HEK293 (cell line): ENCODE data around the gene TRIM3.

Experiments used
- RBAK ChIP-seq: fragments of 450-650 bp; formaldehyde crosslinking; IDR thresholded peaks from 2 replicates; pipeline ENCODE4 v1.5.1; 2016; ENCODE audit warnings: missing biosample characterization, missing genetic modification characterization
- TCF7L2 ChIP-seq: IDR thresholded peaks from 2 replicates; pipeline ENCODE4 v1.6.1; 2011; ENCODE audit warnings: low read depth, mild to moderate bottlenecking, inconsistent platforms, low read length, moderate library complexity, borderline replicate concordance
- ZNF530 ChIP-seq: fragments of 450-650 bp; formaldehyde crosslinking; IDR thresholded peaks from 2 replicates; pipeline ENCODE4 v1.5.1; 2016; ENCODE audit warnings: low read depth, missing biosample characterization, missing genetic modification characterization
- ZNF629 ChIP-seq: fragments of 450-650 bp; formaldehyde crosslinking; IDR thresholded peaks from 2 replicates; pipeline ENCODE4 v1.5.1; 2017; ENCODE audit warnings: missing biosample characterization, missing genetic modification characterization

DNA sequence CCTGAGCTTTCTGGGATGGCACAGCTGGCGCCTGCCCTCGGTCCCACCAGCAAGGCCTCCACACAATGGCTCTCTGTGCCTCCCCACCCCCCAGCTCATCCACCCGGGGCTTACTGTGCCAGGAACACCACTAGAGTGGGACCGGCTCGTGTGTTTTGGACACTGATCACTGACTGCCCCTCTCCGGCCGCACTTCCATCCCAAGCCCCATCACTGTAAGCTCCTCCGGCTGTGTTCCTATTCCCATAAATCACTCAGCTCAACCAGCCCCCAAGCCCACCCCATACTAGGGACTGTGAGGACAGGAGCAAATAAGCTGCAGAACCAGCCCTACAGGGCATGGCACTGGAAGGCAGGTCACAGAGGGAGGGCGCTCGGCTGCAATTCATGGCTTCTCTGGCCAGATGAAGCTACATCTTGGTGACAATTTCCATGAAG, 62.1 kb downstream of the TRIM3 start:
- TF ChIP-seq TCF7L2 (no peak), ZNF530 (tag by site-specific recombination) (no peak), ZNF629 (tag by site-specific recombination) (no peak), RBAK (tag by site-specific recombination) (no peak)
